HepG2 (cell line): ENCODE results near the gene NOP9. TPM values are rescaled to one million over a fixed set of nuclear protein-coding genes. Genes with fewer than 3 reads are reported as not detected.

Experiments used
- AHR ChIP-seq: IDR thresholded peaks from 2 replicates; pipeline ENCODE4 v1.6.1; 2018; ENCODE audit warnings: missing genetic modification reagents, missing compliant biosample characterization
- ATF2 ChIP-seq: sonication (generic); formaldehyde crosslinking; IDR thresholded peaks from 2 replicates; pipeline ENCODE4 v1.4.0; 2020; ENCODE audit warnings: missing genetic modification reagents
- BATF2 ChIP-seq: sonication (generic); formaldehyde crosslinking; IDR thresholded peaks from 2 replicates; pipeline ENCODE4 v1.8.0; 2022; ENCODE audit warnings: mild to moderate bottlenecking, missing genetic modification reagents, moderate library complexity
- CAMTA2 ChIP-seq: sonication (generic); formaldehyde crosslinking; IDR thresholded peaks from 2 replicates; pipeline ENCODE4 v1.4.0; 2020; ENCODE audit warnings: mild to moderate bottlenecking, missing genetic modification reagents, borderline replicate concordance
- CCAR2 ChIP-seq: fragments of 200-400 bp; formaldehyde crosslinking; optimal IDR thresholded peaks from 2 replicates; pipeline ENCODE3; 2018; ENCODE audit warnings: low read depth, mild to moderate bottlenecking, low read length, moderate library complexity
- CERS6 ChIP-seq: sonication (generic); formaldehyde crosslinking; IDR thresholded peaks from 2 replicates; pipeline ENCODE4 v1.5.0; 2020; ENCODE audit warnings: missing genetic modification reagents
- CREBL2 ChIP-seq: sonication (generic); formaldehyde crosslinking; IDR thresholded peaks from 2 replicates; pipeline ENCODE4 v1.8.1; 2023; ENCODE audit warnings: missing genetic modification reagents, mild to moderate bottlenecking, borderline replicate concordance
- DZIP1 ChIP-seq: sonication (generic); formaldehyde crosslinking; IDR thresholded peaks from 2 replicates; pipeline ENCODE4 v1.5.0; 2020; ENCODE audit warnings: mild to moderate bottlenecking, missing genetic modification reagents
- GTF3A ChIP-seq: sonication (generic); formaldehyde crosslinking; conservative IDR thresholded peaks from 2 replicates; pipeline ENCODE4 v1.4.0; 2020; ENCODE audit warnings: mild to moderate bottlenecking, missing genetic modification reagents
- NBN ChIP-seq: fragments of 450-650 bp; conservative IDR thresholded peaks from 2 replicates; pipeline ENCODE4 v1.6.1; 2017
- NFIB ChIP-seq: sonication (generic); formaldehyde crosslinking; IDR thresholded peaks from 2 replicates; pipeline ENCODE4 v1.9.0; 2021; ENCODE audit warnings: missing genetic modification reagents, mild to moderate bottlenecking, borderline replicate concordance
- NFKBIZ ChIP-seq: IDR thresholded peaks from 2 replicates; pipeline ENCODE4 v1.6.1; 2018; ENCODE audit warnings: missing genetic modification reagents, missing compliant biosample characterization
- NFYC ChIP-seq: IDR thresholded peaks from 2 replicates; pipeline ENCODE4 v1.6.1; 2016; ENCODE audit warnings: missing genetic modification reagents, missing compliant biosample characterization
- SNAPC5 ChIP-seq: sonication (generic); formaldehyde crosslinking; IDR thresholded peaks from 2 replicates; pipeline ENCODE4 v1.8.1; 2023; ENCODE audit warnings: mild to moderate bottlenecking, missing genetic modification reagents, borderline replicate concordance
- SP140L ChIP-seq: sonication (generic); formaldehyde crosslinking; IDR thresholded peaks from 2 replicates; pipeline ENCODE4 v1.4.0; 2020; ENCODE audit warnings: missing genetic modification reagents, borderline replicate concordance
- THYN1 ChIP-seq: sonication (generic); formaldehyde crosslinking; IDR thresholded peaks from 2 replicates; pipeline ENCODE4 v1.8.1; 2023; ENCODE audit warnings: low read depth, mild to moderate bottlenecking, moderate library complexity, missing genetic modification reagents, borderline replicate concordance
- XRCC5 ChIP-seq: fragments of 200-400 bp; formaldehyde crosslinking; optimal IDR thresholded peaks from 2 replicates; pipeline ENCODE3; 2017; ENCODE audit warnings: mild to moderate bottlenecking, low read length
- ZMAT5 ChIP-seq: sonication (generic); formaldehyde crosslinking; IDR thresholded peaks from 2 replicates; pipeline ENCODE4 v1.5.0; 2020; ENCODE audit warnings: mild to moderate bottlenecking, low read depth, missing genetic modification reagents, borderline replicate concordance
- ZNF317 ChIP-seq: sonication (generic); formaldehyde crosslinking; IDR thresholded peaks from 2 replicates; pipeline ENCODE4 v1.5.0; 2020; ENCODE audit warnings: mild to moderate bottlenecking, missing genetic modification reagents
- ZNF530 ChIP-seq: sonication (generic); formaldehyde crosslinking; IDR thresholded peaks from 2 replicates; pipeline ENCODE4 v1.5.0; 2020; ENCODE audit warnings: low read depth, mild to moderate bottlenecking, missing genetic modification reagents
- ZNF616 ChIP-seq: sonication (generic); formaldehyde crosslinking; IDR thresholded peaks from 2 replicates; pipeline ENCODE4 v1.5.0; 2020; ENCODE audit warnings: low read depth, mild to moderate bottlenecking, missing genetic modification reagents
- ZNF740 ChIP-seq: sonication (generic); formaldehyde crosslinking; IDR thresholded peaks from 2 replicates; pipeline ENCODE4 v1.4.0; 2020; ENCODE audit warnings: missing genetic modification reagents
- ZNF747 ChIP-seq: sonication (generic); formaldehyde crosslinking; IDR thresholded peaks from 2 replicates; pipeline ENCODE4 v1.8.1; 2023; ENCODE audit warnings: missing genetic modification reagents, mild to moderate bottlenecking, borderline replicate concordance
- polyA plus RNA-seq, 8 experiments: library from polyadenylated mRNA; depleted of rRNA in 3 of 8; stranded (reverse) in 7 of 8; unstranded in 1 of 8; fragments of >200 nt; fragmentation: Illumina TruSeq in 4 of 8; extraction: Trizol in 4 of 8; gene quantifications; 2 replicates each; pipeline versions ENCODE4 v1.2.1 to v1.2.3, GENCODE V29; 2011 to 2016; ENCODE audit warnings: low read depth in 4 of 8, missing spikeins in 1 of 8, mixed read lengths in 1 of 8; ENCODE audit not compliant: insufficient read depth in 1 of 8
- total RNA-seq, 5 experiments: library from RNA; depleted of rRNA; stranded (reverse); fragments of >200 nt; fragmentation: Illumina TruSeq; extraction: Trizol; gene quantifications; 2 replicates each; pipeline ENCODE4 v1.2.3, GENCODE V29; 2016; ENCODE audit warnings: low read depth in 1 of 5

Gene NOP9
- total and polyA plus RNA-seq, 2 of the 13 experiments (the other 11 are each of a cell fraction or from before 2014, with no cell fraction given): 24.5 to 61.6 TPM

- TF ChIP-seq CERS6 (CRISPR knock-in tag) (no peak), ZNF616 (CRISPR knock-in tag) (no peak), CCAR2 (no peak), CAMTA2 (no peak), ZNF317 (CRISPR knock-in tag) (no peak), NFKBIZ (CRISPR knock-in tag) (no peak), CREBL2 (no peak), SP140L (no peak), GTF3A (CRISPR knock-in tag) (no peak), BATF2 (0 out of 2 replicates have a peak, but pooled peaks have one; percentile 42), SNAPC5 (no peak), ZNF740 (CRISPR knock-in tag) (no peak), NFYC (CRISPR knock-in tag) (no peak), DZIP1 (CRISPR knock-in tag) (peak; percentile 96; the same call in 1 of the 2 replicates), ZNF530 (no peak), THYN1 (CRISPR knock-in tag) (no peak), ZNF747 (no peak), NFIB (0 out of 2 replicates have a peak, but pooled peaks have one; percentile 71), NBN (no peak), XRCC5 (no peak), ATF2 (CRISPR knock-in tag) (no peak), AHR (CRISPR knock-in tag) (no peak), ZMAT5 (no peak)
These were observed 44.8 kb upstream of the NOP9 start (continued) for GRCh38 chr14:24254630-24255392.
